Fibroblast of skin of back (primary cell): Measurements from ENCODE around the gene CFAP92. TPM values are rescaled to one million over a fixed set of nuclear protein-coding genes. Genes with fewer than 3 reads are reported as not detected.

Source experiments
- DNase-seq: peaks from one replicate; pipeline ENCODE4 v3.0.0-alpha.2; 2013
- polyA plus RNA-seq, 2 experiments: library from polyadenylated mRNA; unstranded; fragments of 120-200 nt; gene quantifications; one replicate each; pipeline ENCODE4 v1.2.1, GENCODE V29; 2013; ENCODE audit not compliant: insufficient read length in 2 of 2

CFAP92 gene
- 0.02 TPM for polyA plus RNA-seq (2013, experiment 1 of 2; ENCODE audit: insufficient read length)
- not detected for polyA plus RNA-seq (2013, experiment 2 of 2; ENCODE audit: insufficient read length)

DNA sequence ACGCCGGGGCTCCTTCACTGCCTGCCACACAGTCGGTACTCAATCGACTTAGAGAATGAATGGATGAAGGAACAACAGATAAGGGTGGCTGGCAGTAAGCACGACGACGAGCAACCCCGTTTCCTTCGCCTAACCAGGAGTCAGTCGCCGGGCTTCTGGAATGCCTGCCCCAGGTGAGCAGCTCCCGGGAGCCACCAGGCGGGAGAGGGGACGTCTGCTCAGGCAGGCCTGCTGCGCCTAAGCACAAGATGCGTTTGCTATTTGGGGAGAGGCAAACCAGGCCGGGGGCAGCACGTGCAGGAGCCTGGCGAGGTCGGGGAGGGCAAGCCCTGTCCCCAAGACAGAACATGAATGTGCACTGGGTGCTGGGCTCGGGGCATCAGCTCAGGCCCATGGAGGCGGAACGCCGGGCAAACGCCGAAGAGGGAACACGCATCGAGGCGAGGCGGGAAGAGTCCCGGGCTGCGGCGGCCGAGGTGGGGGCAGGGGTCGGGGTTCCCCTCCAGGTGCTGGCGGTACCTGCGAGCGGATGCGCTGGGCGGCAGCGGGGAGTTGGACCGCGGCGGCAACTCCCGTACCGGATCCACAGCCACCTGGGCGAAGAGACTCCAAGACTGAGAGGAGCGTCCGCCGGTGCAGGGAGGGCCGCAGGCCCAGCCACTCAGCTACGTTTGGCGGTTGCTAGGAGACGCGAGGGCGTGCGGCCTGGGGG, at the start of gene CFAP92:
TSS of gene CFAP92 (minus strand) at position 616 of the 712 bp plus-strand sequence. CDS start 772 bp downstream, outside the sequence.
- peak; percentile 61 for DNase-seq

GRCh38 chr3:129040579-129041300, 46.9 kb upstream of the CFAP92 start:
- DNase-seq: no peak

GRCh38 chr3:129040039-129040336, 46.1 kb upstream of the CFAP92 start:
- DNase-seq: no peak

DNA sequence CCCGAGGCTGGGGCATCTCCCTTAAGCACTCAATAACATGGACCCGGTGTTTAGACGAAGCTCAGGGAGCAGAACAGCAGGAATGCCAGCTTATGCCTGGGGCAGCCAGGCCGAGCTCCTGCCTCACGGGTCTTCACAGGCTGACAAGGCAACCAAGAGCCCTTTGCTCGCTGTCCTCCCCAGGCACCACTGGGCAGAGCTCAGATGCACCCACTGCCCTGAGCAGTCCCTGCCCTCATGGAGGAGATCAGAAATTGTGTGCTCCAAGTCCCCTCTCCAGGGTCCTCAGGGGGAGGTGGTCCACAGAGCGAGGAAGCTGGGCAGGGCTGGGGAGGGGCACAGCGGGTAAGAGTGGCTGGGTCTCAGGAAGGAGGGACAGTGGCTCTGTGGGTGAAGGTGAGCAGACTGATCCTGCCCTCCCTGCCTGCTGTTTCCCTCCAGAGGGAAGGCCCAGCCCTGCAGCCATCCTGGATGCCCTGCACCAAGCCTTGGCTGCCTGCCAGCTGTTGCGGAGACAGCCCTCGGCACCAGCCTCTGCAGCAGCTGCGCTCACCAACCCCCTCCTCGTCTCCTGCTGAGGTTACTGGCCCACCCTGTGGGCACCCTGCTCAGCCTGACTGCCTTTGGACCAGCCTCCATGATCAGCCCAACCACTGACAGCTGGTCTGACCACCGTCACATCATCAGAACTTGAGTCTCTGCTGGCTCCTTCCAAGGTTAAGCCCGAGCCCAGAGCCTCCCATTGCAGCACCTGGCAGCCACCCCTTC, 45.6 kb upstream of the CFAP92 start:
- no peak for DNase-seq

DNA sequence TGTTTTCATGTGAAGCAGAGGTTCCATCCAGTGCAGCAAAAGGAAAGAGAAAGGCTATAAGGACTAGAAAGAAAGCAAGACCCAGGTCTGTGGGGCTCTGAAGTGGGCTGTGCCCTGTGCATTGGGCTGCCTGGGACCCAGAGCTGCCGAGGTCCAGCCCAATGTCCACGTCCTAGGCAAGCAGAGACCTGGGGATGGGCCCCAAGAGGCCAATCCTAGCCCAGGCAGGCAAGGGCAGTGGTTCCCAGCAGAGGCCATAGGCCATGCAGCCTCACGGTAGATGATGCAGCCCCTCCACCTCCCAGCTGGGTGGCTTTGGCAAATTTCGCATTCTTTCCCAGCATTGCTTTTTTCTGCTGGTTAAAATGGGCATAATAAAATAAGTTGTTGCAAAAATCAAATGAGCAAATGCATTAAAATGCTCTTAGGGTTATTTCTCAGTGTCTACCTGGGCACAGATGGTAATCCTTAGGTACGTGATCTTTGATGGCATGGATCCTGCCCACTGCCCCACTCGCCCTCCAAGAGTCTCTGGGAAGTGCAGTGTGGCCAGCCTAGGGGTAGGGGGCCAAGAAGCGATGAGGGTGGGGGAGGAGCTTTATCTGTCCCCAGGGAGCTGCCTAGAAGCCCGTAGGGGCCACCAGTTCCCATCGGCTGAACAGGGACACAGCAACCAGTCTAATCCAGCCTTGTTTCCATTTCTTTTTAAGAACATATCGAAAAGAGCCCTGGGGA, 44.4 kb upstream of the CFAP92 start:
- no peak for DNase-seq

DNA sequence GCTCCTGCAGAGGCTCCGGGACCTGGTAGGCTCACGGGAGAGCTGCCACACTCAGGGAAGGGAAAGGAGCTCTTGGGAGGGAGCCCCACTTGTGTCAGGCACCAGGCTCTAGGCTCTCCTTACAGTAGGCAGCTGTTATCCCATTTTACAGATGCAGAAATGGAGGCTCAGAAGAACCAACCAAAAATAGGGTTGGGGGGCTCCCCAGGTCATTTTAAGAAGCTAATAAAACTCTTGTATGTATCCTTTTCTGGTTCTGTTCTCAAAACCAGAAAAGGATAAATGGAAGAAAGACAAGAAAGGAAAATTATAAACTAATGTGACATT, 43.2 kb upstream of the CFAP92 start:
- DNase-seq: no peak

- DNase-seq: no peak
Measured at GRCh38 chr3:129036222-129037092, 42.6 kb upstream of the CFAP92 start.

GRCh38 chr3:129035360-129036221, 41.7 kb upstream of the CFAP92 start:
- no peak for DNase-seq

DNA sequence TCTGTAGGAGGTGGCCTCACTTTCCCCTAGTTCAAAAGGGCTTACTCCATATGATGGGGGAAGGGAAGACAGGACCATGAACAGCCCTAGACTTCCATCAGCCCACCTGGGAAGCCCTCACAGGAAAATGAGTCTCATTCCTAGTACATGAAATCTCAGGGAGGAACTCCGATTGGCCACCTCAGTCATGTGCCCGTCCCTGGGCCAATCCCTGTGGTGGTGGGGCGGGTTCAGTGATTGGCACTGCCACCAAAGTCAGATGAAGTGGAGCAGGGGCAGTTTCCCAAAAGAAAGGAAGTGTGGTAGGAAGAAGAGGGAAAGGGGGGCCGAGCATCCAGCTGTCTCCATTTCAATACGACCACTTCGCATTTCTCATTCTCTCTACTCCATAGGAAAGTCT, 40.8 kb upstream of the CFAP92 start:
- no peak for DNase-seq

DNA sequence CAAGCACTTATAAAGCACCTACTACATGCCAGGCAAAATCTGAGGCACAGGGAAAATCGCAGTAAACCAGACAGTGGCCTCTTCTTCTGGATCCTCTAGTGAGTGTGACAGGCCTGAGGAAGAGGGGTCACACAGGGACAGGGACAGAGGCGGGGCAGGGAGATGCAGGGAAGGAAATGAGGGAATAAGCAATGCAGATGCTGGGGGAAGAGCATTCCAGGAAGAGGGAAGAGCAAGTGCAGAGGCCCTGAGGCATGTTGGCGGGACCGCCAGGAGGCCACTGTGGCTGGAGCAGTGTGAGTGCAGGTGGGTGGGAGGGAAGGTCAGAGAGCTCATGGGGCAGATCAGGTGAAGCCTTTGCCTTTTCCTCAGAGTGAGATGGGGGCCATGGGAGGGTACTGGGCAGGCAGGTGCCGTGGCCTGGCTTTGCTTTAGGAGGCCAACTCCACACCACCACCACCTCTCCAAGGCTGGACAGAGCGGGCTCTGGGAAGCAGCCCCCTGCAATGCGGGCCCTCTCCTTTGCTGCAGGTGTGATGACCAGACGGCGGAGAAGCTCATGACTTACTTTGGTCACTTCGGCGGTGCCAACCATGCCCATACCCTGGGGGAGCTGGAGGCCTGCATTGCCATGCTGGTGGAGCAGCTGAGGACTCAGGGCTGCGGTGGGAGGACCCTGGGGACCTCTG, 39.9 kb upstream of the CFAP92 start:
- no peak for DNase-seq

DNA sequence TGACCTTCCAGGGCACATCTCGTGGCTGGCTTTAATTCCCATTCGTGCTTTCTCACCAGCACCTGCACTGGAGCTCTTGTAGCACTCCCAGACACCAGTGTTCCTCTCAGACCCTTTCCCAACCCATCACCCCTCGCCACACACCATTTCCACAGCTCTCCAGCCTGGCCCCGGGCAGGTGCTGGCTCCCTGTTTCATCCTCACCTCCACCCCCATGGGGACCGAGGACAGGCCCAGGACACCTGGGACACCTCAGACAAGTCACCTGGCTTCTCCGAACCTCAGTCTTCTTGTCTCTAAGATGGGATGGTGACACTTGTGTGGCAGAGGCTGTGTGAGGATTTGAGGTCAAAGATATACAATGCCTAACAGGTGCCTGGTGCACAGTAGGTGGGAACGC, 39.3 kb upstream of the CFAP92 start:
- DNase-seq: no peak

DNA sequence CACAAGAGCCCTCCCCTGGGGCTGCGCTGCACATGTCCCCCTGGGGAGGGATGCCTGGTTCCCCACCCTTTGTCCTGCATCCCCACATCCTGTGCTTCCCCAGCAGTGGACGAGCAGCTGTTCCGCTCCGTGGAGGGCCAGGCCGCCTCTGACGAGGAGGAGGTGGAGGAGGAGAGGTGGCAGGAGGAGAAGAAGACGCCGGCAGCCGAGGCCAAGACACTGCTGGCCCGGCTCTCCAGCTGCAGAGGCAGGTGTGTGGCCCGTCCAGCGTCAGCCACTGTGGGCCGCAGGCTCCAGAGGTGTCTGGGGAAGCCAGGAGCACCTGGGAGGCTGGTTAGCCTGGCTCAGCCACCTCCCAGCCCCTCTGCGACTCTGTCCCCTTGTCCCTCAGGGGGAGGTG, 38.8 kb upstream of the CFAP92 start:
- DNase-seq: no peak

DNA sequence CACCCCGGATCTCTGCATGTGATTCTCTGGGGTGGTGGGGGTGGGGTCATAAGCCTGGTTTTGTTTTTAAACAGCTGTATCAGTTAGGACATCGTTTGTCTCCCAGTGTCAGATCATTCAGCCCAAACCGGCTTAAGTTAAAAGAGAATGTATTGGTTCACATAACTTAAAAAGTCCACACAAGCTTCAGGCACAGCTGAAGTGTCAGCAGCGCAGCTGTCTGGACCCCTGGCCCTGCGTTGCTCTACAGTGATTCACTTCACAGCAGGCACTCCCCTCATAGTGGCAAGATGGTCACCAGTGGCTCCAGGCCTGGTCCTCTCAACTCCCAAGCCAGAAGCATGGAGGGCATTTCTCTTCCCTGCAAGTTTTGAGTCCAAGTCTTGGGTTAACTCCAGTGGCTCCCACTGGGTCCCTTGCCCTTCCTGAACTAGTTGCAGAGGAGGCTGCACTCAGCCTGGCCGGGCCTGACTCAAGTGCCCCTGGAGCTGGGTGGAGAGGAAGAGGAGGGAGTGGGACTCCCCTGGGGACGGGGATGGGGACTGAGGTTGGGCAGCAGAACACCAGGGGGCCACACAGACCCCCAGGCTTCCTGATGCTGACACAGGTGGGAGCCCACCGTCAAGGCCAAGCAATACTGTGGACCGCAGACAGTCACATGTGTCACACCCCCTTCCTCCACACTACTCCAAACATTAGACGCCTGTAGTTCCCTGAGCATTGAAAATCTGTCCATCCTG, 37.8 kb upstream of the CFAP92 start:
- no peak for DNase-seq

DNA sequence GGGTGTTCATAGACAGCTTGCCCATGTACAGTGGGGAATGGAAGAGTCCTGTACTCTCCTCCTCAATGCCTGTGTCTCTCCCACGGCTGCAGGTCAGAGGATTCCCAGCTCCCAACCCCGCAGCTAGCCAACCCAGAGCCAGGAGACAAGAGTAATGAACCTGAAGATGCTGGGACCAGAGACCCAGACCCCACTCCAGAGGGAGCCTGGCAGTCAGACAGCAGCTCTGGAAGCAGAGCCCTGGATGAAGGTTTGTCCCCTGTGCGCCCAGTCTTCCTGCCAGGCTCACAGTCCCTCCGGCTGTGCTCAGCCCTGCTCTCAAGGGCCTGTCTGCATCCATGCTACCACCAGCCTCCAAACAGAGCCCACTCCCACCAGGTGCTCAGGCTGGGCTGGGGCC, 36.7 kb upstream of the CFAP92 start:
- no peak for DNase-seq

- DNase-seq: no peak
Measured at GRCh38 chr3:129028866-129029265, 35.0 kb upstream of the CFAP92 start.

DNA sequence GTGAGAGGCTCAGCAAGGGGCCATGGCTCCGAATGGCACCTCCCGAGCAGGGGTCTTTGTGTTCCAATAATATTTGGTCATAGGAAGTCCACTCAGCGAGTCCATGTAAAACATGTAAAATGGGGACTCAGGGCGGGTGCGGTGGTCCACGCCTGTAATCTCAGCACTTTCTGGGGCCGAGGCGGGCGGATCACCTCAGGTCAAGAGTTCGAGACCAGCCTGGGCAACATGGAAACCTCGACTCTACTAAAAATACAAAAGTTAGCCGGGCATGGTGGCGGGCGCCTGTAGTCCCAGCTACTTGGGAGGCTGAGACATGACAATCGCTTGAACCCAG, 33.6 kb upstream of the CFAP92 start:
- DNase-seq: no peak

DNA sequence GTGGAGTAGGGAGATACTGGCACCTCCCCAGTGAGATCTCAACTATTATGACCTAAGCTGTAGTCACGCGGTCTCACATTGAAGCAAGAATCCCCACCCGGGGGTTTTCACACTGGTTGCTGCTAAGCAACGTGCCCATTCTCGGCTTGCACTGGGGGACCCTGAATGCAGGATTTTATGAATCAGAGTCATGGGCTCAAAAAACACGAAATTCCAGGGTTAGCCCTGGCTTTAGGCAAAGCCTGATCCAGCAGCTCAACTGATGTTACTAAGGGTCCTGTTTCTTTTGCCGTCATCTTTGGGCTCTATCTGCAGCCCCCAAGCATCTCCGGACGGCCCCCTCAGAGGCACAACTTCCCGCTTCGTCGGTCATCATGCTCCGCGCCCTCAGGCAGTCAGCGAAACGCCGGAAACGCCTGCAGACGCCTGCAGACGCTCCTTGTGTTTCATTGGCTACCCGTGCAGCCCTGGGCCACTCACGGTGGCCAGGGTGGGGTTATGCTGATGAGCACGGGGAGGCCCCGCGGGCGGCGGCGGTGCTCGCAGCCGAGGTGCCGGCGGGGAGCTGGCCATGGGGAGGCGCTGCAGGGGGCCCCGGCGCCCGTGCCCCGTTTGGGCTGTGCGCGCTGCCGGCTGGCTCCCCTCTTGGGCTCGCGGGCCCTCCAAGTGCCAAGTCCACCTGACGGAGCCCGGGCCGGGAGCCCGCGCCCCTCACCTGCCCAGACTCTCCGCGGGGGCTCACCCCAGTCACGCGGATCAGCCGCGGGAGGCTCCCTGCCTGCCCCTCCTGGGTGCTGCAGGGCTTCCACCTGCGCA, 33.1 kb upstream of the CFAP92 start:
- peak; percentile 84 for DNase-seq

DNA sequence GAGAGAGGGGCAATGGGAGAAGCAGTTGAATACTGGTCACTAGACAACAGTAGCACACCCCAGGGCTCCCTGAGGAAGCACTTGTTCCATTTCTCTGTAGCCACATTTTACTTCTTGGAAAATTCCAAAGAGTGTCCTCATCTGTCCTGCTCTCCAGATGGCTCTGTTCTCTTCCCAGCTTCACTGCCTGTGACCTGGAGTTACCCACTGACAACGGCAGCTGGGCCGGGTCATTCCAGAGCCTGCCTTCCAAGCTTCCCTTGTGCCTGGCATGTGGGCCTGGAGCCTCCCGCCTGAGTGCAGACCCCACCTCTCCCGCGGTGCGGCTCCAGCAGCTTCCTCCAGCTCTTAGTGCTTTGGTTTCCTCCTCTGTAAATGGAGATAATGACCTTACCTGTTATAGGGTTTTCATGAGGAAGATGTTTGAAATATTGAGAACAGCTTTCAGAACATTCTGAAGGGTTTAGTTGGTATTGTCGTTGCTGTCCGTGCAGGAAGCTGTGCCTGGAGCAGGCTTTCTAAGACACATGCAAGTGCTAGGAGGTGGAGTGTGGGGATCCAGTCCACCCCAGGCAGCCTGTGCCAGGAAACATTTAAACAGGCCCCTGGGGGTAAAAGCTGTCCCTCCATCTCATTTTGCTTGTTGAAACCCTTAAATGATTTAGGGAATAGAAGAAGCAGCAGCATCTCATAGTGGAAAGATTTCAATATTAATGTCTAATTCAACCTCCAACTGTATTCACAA, 32.0 kb upstream of the CFAP92 start:
- no peak for DNase-seq
